ENCODE results near the gene PELI3. TPM values are rescaled to one million over a fixed set of nuclear protein-coding genes. Genes with fewer than 3 reads are reported as not detected.

PELI3 gene
- total and polyA plus RNA-seq, 10 of the 15 experiments (the other 5 are each of a cell fraction or from before 2014, with no cell fraction given) = 0.14 to 1.5 (median 0.66) TPM

GRCh38 chr11:66493130-66493529, 26.4 kb downstream of the PELI3 start (continued):
- TF ChIP-seq RELB (IDR thresholded peaks at IDR 0.05; ENCODE audit: low read depth) (no peak), E2F4 (IDR thresholded peaks at IDR 0.05; ENCODE audit: low read depth, low read length) (no peak), IRF4 (IDR thresholded peaks at IDR 0.05; ENCODE audit: low read depth, low read length) (no peak)

- CTCF ChIA-PET = no interaction called here
- TF ChIP-seq ETV6 (conservative IDR thresholded peaks at IDR 0.05 in 1 of 2, IDR thresholded peaks at IDR 0.05 in 1 of 2; ENCODE audit: borderline replicate concordance in 1 of 2, low read depth in 1 of 2) = no peak
- no peak for TF ChIP-seq EED (IDR thresholded peaks at IDR 0.05; ENCODE audit: low read depth)
- TF ChIP-seq MAX (IDR thresholded peaks at IDR 0.05; ENCODE audit: low read depth, low read length) = no peak
- TF ChIP-seq YY1 (IDR thresholded peaks at IDR 0.05; ENCODE audit: low read depth, low read length) = no peak
- no peak for TF ChIP-seq POLR2A (IDR thresholded peaks at IDR 0.05; ENCODE audit: low read depth, low read length)
- TF ChIP-seq RAD51 (IDR thresholded peaks at IDR 0.05) = no peak
- no peak for TF ChIP-seq KDM1A (IDR thresholded peaks at IDR 0.05; ENCODE audit: borderline replicate concordance)
- no peak for TF ChIP-seq PBX3 (IDR thresholded peaks at IDR 0.05; ENCODE audit: insufficient replicate concordance, low read depth, low read length)
- no peak for TF ChIP-seq NR2C2 (IDR thresholded peaks at IDR 0.05; ENCODE audit: borderline replicate concordance, control insufficient read depth, insufficient read length, low read depth)
- TF ChIP-seq STAT3 (IDR thresholded peaks at IDR 0.05; ENCODE audit: low read depth, low read length) = no peak
- TF ChIP-seq PRDM15 (CRISPR knock-in tag; IDR thresholded peaks at IDR 0.05) = no peak
- no peak for TF ChIP-seq ZNF384 (IDR thresholded peaks at IDR 0.05; ENCODE audit: borderline replicate concordance, low read depth, low read length)
- TF ChIP-seq ZZZ3 (IDR thresholded peaks at IDR 0.05; ENCODE audit: control insufficient read depth, insufficient read length, low read depth) = no peak
- TF ChIP-seq TBL1XR1 (IDR thresholded peaks at IDR 0.05; ENCODE audit: low read depth, low read length) = no peak
Measured at GRCh38 chr11:66494458-66494857, 27.8 kb downstream of the PELI3 start.

More at GRCh38 chr11:66494458-66494857, 27.8 kb downstream of the PELI3 start:
- SMC1A ChIA-PET (ENCODE audit: uncharacterized antibody, unreplicated experiment) = no interaction called here
- FAIRE-seq = no peak
- no peak for ATAC-seq
- no peaks in the 10 kb centered on the region for H3K9me3 ChIP-seq (replicated peaks; ENCODE audit: control insufficient read depth, insufficient read depth, low read length)
- no peaks in the 10 kb centered on the region for H3K79me2 ChIP-seq (ENCODE audit: control insufficient read depth, insufficient read depth, low read length)
- intact Hi-C loops (cut with micrococcal nuclease; ENCODE audit: unreplicated experiment) (no loop called here), in situ Hi-C loops (cut with MboI) (no loop called here)
- H2AFZ ChIP-seq (ENCODE audit: control insufficient read depth, low read depth, low read length) = no peak overlapping the region
- H4K20me1 ChIP-seq (ENCODE audit: control insufficient read depth, insufficient read depth) = no peaks in the 10 kb centered on the region
- no peak overlapping the region for H3K9ac ChIP-seq (ENCODE audit: control insufficient read depth, insufficient read depth, low read length)
- no peak for DNase-seq (ENCODE audit: low read depth, low spot score)
- H3K36me3 ChIP-seq (ENCODE audit: control insufficient read depth in 2 of 2, insufficient read depth in 2 of 2, low read length in 1 of 2) = peaks cover 7 to 29% of the 10 kb centered on the region in 2 experiments; a peak in 3 of 4 replicates
- H3K4me3 ChIP-seq = no peak overlapping the region
- H3K27ac ChIP-seq (ENCODE audit: control insufficient read depth, insufficient read depth) = no peak overlapping the region
- WGBS (ENCODE audit: insufficient coverage, insufficient replicate concordance, low lambda C conversion rate, missing lambda C conversion rate) = over 99% methylated on average over 7 of the region's 7 CpGs
- no peaks in the 10 kb centered on the region for H3K4me1 ChIP-seq (ENCODE audit: control insufficient read depth, insufficient read depth, low read length)
- no peak overlapping the region for H3K4me2 ChIP-seq (ENCODE audit: control insufficient read depth, insufficient read depth)
- RAD21 ChIA-PET (ENCODE audit: unreplicated experiment) = no interaction called here
- POLR2A ChIA-PET = no interaction called here
- no TSS peak for BruUV-seq (replicated peaks)
- H3K27me3 ChIP-seq (replicated peaks in 1 of 2; ENCODE audit: control insufficient read depth in 2 of 2, insufficient read depth in 2 of 2, low read length in 1 of 2) = no peaks in the 10 kb centered on the region

Measured in GM12878 (cell line).